Activated T-helper 2 cell treated with anti-CD3 and anti-CD28 coated beads, Interferon-gamma antibody, Interleukin-2, Interleukin-4, amounts not matched to agents 10 μg/mL and 5 μg/mL and 100 μg/mL, durations not matched to agents 14 hours and 24 hours and 36 hours (primary cell): ENCODE results near the gene MS4A4A. TPM values are rescaled to one million over a fixed set of nuclear protein-coding genes. Genes with fewer than 3 reads are reported as not detected.

Experiments
- DNase-seq: peaks from one replicate; pipeline ENCODE4 v3.0.0; 2021; ENCODE audit warnings: low spot score
- H3K27ac Mint-ChIP-seq: one replicate; pipeline ENCODE4 v1.8.0; 2021; ENCODE audit warnings: mixed read lengths
- H3K27me3 Mint-ChIP-seq: one replicate; pipeline ENCODE4 v1.8.0; 2021; ENCODE audit warnings: low read depth, mixed read lengths
- H3K36me3 Mint-ChIP-seq: one replicate; pipeline ENCODE4 v1.8.0; 2021; ENCODE audit warnings: low read depth, mixed read lengths
- H3K4me1 Mint-ChIP-seq: one replicate; pipeline ENCODE4 v1.8.0; 2021; ENCODE audit warnings: low read depth, mixed read lengths
- H3K4me3 Mint-ChIP-seq: one replicate; pipeline ENCODE4 v1.8.0; 2021; ENCODE audit warnings: low read depth, mild to moderate bottlenecking, moderate library complexity, mixed read lengths
- H3K9me3 Mint-ChIP-seq: one replicate; pipeline ENCODE4 v1.8.0; 2021; ENCODE audit warnings: mixed read lengths
- intact Hi-C: fragments of 100-400 bp; cut with micrococcal nuclease; formaldehyde crosslinking; loops from one replicate; pipeline ENCODE4 v1.15.1; 2023
- total RNA-seq: library from RNA; stranded (reverse); gene quantifications from 2 replicates; pipeline ENCODE4 v1.2.3, GENCODE V29; 2022

Gene MS4A4A
- total RNA-seq = not detected in 2 replicates

DNA sequence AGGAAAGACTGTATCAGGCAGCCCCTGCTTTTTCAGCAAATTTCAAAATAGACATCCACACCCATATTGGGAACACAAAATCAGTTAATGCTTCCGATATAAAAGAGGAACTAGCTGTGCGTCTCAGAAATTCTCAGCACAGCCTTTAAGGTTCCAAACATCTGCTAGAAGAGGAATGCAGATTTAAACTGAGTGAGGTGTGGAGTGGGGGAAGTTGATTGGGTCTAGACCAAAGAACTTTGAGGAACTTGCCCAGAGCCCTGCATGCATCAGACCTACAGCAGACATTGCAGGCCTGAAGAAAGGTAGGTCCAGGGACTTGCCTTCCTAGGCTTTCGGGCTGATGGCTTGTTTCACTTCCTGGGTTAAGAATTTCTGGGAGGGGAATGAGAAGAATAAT, at the start of gene MS4A4A:
Gene MS4A4A (plus strand): TSS at position 255 of the 400 bp plus-strand sequence. CDS start 10 bp downstream, at position 265.
- Mint-ChIP-seq H3K27ac (no peak within 1 kb of the TSS), H3K36me3 (no peaks in the 10 kb centered on the region), H3K4me1 (no peaks in the 10 kb centered on the region), H3K27me3 (no peaks in the 10 kb centered on the region), H3K9me3 (no peaks in the 10 kb centered on the region), H3K4me3 (no peak within 1 kb of the TSS)
- intact Hi-C loops = no loop called here
- no peak for DNase-seq

DNA sequence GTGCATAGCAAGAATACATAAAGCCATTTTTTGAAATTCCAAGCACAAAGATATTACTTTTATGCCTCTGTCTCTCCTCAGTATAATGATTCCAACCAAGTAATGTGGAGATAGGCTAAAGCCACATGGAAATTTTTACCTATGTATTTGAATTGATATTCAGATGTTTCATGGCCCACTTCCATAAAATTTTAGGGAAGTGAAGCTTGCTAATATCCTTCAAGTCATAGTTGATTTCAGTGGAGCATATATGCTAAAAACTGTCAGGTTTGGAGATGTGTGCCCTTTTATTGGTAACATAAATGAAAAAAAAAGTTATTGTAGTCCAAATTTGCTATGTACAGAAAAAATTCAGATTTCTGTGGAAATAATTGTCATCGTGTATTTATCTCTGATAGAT, 49.8 kb upstream of the MS4A4A start:
- Mint-ChIP-seq H3K4me3 (no peak overlapping the region), H3K9me3 (no peaks in the 10 kb centered on the region), H3K27ac (no peak overlapping the region), H3K4me1 (no peaks in the 10 kb centered on the region), H3K36me3 (no peaks in the 10 kb centered on the region), H3K27me3 (peaks cover 3% of the 10 kb centered on the region)
- DNase-seq = no peak
- intact Hi-C loops = no loop called here

DNA sequence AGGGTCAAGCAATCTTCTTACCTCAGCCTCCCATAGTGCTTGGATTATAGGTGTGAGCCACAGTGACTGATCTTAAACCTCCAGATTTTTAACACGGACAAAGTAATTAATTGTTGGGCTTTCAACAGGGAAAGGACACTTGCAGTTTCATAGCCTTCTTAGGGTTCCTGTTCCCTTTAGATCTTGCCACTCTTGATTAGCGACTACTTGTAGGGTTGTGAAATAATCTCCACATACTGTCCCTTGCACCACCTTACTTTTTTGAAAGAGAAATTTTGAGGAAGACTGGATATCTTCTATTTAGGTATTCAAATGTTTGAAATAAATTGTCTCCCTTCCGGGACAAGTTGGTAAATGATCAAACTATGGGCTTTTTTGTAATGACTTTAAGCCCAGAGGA, 45.1 kb upstream of the MS4A4A start:
- Mint-ChIP-seq H3K27me3 (peaks cover 9% of the 10 kb centered on the region), H3K4me1 (no peaks in the 10 kb centered on the region), H3K36me3 (no peaks in the 10 kb centered on the region), H3K4me3 (no peak overlapping the region), H3K27ac (no peak overlapping the region), H3K9me3 (no peaks in the 10 kb centered on the region)
- DNase-seq = no peak
- intact Hi-C loops = no loop called here

DNA sequence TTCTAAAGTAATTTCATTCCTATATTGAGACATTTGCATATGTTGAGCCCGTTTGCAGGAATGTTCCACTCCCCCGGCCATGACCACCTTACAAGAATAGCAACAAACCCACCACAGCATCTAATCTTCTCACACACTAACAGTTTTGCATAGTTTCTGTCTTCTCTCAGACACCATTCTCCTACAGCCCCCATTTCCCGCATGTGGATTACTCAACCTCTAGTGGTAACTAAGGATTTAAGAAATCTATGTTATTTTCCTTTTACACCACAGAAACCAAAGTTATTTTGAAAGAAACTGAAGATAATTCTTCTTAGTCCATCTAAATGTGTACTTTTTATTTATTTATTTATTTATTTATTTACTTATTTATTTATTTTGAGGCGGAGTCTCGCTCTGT, 39.8 kb upstream of the MS4A4A start:
- Mint-ChIP-seq H3K4me1 (no peaks in the 10 kb centered on the region), H3K9me3 (no peaks in the 10 kb centered on the region), H3K27ac (no peak overlapping the region), H3K36me3 (no peaks in the 10 kb centered on the region), H3K4me3 (no peak overlapping the region), H3K27me3 (peaks cover 13% of the 10 kb centered on the region)
- DNase-seq = no peak
- intact Hi-C loops = no loop called here

DNA sequence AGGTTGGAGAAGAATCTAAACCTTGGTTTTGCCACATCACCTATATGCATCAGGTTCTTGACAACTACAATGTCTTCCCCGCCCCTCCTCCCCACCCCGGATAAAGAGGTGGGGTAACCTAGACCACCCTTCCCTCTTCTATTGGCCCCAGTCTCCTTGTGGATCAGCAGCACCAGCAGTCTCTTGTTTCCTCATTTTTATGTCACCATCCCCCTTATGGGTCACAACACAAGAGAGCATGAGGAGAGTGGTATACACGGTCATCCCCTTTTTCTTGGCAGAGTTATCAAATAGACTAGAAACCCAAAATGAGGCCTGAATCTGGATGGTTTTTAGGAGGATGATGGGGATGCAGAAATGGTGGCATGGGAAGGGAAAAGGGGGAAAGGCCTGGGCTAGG, 38.7 kb upstream of the MS4A4A start:
- H3K27me3 Mint-ChIP-seq = peaks cover 13% of the 10 kb centered on the region
- no peak overlapping the region for H3K27ac Mint-ChIP-seq
- intact Hi-C loops = no loop called here

DNA sequence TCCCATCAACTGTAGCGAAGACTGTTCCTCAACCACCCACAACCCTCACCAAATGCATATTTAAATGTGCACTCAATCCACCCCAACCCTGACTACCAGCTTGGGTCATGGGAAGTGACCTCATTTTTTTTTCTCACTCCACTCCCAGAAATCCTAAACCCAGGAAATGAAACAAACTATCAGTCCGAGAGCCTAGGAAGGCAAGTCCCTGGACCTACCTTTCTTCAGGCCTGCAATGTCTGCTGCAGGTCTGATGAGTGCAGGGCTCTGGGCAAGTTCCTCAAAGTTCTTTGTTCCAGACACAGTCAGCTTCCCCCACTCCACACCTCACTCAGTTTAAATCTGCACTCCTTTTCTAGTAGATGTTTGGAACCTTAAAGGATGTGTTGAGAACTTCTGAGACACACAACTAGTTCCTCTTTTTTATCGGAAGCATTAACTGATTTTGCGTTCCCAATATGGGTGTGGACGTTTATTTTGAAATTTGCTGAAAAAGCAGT, 37.7 kb upstream of the MS4A4A start, which contains the start of gene MS4A4E:
Gene MS4A4E (minus strand): TSS at position 398 of the 500 bp plus-strand sequence. CDS start 13,082 bp downstream, outside the sequence.
- intact Hi-C loops = no loop called here
- H3K36me3 Mint-ChIP-seq = no peaks in the 10 kb centered on the region
- DNase-seq = no peak

More for the DNA sequence above, 38.7 kb upstream of the MS4A4A start:
- H3K4me1 Mint-ChIP-seq = no peaks in the 10 kb centered on the region
- no peak overlapping the region for H3K4me3 Mint-ChIP-seq
- H3K9me3 Mint-ChIP-seq = no peaks in the 10 kb centered on the region
- H3K36me3 Mint-ChIP-seq = no peaks in the 10 kb centered on the region
- DNase-seq = no peak

DNA sequence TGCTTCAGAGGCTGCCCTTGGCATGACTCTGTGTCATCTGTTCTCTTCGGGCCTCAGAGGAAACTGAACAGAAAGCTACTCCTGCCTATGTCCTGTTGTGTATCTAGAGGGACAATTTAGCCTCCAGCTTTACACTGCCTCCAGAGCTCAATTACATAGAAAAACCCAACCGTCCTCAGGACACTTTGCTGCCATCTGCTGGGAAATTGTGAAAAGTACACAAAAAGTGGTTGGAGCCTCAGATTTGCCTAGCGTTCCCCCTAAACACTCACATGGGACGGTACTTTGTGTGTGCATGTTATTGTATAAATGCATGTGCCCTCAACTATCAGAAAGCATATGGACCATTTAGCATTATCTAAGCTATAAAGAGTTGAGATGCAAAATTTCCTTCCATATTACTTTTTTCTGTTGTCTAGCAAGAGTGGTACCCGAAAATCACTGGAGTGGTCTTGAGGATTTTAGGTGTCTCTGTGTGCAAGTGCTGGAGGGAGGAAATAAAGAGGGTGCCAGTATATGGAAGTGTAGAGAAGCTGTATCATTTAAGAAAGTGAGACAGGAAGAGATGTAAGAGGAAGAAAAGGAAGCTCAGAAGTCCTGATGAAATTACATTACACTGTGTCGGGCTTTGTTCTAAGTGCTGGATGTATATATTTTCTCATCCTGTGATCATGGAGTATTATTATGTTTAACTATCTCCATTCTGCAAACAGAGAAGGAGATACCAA, 28.8 kb upstream of the MS4A4A start:
- no peak for DNase-seq
- no peak overlapping the region for H3K4me3 Mint-ChIP-seq
- no peaks in the 10 kb centered on the region for H3K4me1 Mint-ChIP-seq
- peaks cover 9% of the 10 kb centered on the region for H3K9me3 Mint-ChIP-seq
- intact Hi-C loops = no loop called here
- H3K27ac Mint-ChIP-seq = no peak overlapping the region
- no peaks in the 10 kb centered on the region for H3K36me3 Mint-ChIP-seq
- peaks cover 3% of the 10 kb centered on the region for H3K27me3 Mint-ChIP-seq

More for the DNA sequence above, 37.7 kb upstream of the MS4A4A start, which contains the start of gene MS4A4E:
- peaks cover 13% of the 10 kb centered on the region for H3K27me3 Mint-ChIP-seq
- H3K4me1 Mint-ChIP-seq = no peaks in the 10 kb centered on the region
- no peaks in the 10 kb centered on the region for H3K9me3 Mint-ChIP-seq
- H3K4me3 Mint-ChIP-seq = no peak within 1 kb of the TSS
- H3K27ac Mint-ChIP-seq = no peak within 1 kb of the TSS

DNA sequence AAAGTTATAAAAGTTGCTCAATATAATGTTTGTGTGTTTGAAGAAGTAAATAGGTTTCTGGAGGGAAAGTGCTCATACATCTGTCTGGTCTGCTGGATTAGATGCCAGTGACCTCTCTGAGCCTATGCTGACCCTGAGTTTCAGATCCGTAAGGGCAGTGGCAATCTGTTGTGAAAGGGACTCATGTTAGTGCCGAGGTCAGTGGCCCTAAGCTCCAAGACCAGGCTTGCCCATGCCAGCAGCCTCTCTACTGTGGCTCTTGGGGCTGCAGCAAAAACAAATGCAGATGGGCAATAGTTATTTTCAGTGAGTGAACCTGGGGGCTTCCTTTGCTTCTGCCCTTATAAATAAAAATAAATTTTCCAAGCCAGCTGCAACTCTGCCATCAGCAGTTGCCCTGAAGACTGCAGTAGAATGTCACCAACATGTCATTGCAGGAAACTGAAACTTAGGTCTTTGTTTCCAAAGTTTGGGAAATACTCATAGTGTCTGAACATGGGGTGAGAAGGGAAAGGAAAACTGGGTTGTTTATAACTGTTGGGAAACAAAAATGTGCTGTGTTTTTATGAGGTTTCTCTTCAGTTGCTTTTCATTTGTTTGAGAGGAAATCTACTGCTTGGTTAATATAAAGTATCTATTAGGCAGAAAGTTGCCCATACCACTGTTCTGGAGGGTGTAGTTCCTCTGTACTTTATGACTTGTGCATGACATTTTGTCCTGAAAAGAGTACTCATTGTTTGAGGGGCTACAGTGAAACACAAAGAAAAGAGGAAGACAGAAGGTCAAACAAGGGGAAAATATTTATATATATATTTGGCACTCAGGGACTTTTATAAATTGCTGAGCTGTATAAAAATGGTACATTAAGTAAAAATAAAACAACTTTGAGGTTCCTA, 28.0 kb upstream of the MS4A4A start:
- Mint-ChIP-seq H3K4me3 (no peak overlapping the region), H3K9me3 (peaks cover 9% of the 10 kb centered on the region), H3K4me1 (no peaks in the 10 kb centered on the region), H3K27ac (no peak overlapping the region), H3K36me3 (no peaks in the 10 kb centered on the region), H3K27me3 (peaks cover 3% of the 10 kb centered on the region)
- intact Hi-C loops = no loop called here
- no peak for DNase-seq

DNA sequence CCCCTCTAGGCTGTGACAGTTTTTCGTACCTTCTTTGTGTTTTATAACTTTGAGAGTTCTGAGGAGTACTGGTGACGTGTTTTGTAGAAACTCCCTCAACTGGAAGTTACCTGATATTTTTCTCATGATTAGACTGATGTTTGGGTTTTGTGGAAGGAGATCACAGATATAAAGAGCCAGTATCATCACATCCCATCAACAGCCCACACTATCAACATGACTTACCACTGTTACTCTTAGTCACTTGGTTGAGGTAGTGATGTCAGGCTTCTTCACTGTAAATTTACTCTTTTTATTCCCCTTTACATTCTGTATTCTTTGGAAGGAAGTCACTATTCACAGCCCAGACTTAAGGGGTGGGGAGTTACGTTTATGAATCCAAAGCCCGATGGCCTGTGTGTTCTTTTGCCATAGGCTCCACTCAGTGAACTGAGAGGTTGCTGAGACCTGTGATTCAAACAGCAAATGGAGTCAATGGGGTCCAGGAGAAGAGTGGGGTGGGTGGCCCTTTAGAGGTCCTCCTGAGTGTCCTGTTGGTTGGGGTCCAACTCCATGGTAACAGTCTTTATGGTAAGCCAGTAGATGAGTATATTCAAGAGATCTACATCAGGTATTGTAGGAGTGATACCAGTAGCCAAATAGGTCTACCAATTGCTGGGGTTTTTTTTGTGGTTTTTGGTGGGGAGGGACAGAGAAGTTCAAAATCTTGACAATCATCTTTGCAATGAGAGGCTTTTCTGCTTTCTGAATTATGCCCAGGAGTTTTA, 22.3 kb upstream of the MS4A4A start:
- no peaks in the 10 kb centered on the region for H3K36me3 Mint-ChIP-seq
- no peak overlapping the region for H3K4me3 Mint-ChIP-seq

DNA sequence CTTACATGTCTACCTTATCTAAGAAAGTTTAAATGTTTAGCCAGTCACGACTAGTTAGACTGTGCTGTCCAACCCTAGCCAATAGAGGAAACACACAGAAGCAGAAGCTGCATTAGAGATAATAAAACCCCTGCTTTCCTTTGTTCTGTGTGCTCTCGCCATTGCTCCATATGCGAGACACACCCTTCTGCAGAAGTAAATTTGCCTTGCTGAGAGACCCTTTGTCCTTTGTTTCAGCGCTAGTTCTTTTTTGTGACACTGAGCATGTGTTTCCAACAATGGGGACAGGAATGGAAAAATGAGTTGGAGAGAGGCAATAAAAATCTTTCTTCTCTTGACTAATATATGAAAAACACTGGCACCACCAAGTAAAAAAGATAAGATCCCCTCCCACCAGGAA, 19.5 kb upstream of the MS4A4A start:
- H3K4me3 Mint-ChIP-seq = no peak overlapping the region
- no peaks in the 10 kb centered on the region for H3K4me1 Mint-ChIP-seq
- H3K27me3 Mint-ChIP-seq = peaks cover 1% of the 10 kb centered on the region
- H3K9me3 Mint-ChIP-seq = no peaks in the 10 kb centered on the region
- DNase-seq = no peak
- H3K36me3 Mint-ChIP-seq = no peaks in the 10 kb centered on the region
- intact Hi-C loops = no loop called here
- no peak overlapping the region for H3K27ac Mint-ChIP-seq

More for the DNA sequence above, 22.3 kb upstream of the MS4A4A start:
- Mint-ChIP-seq H3K4me1 (no peaks in the 10 kb centered on the region), H3K9me3 (peaks cover 9% of the 10 kb centered on the region), H3K27ac (no peak overlapping the region), H3K27me3 (peaks cover 1% of the 10 kb centered on the region)
- no peak for DNase-seq
- intact Hi-C loops = no loop called here

DNA sequence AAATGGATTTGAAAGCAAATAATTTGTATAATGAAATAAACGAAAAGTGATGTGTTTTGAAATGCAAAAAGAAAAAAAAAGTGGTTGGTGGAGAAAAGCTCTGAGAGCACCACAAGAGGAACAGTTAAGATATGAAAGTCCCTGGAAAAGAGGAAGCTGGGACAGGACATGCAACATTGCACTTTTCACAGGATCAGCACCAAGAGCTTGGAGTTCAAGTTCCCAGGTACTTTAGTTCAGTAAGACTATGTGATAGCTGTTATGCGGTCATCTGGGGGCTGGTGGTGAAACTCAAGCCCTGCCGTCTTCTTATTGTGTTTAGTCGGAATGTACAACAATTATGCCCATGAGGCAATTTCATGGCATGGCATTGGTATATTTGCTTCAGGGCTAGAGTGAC, 17.1 kb upstream of the MS4A4A start:
- intact Hi-C loops = no loop called here
- DNase-seq = no peak
- H3K4me3 Mint-ChIP-seq = no peak overlapping the region
- H3K4me1 Mint-ChIP-seq = no peaks in the 10 kb centered on the region
- no peak overlapping the region for H3K27ac Mint-ChIP-seq
- no peaks in the 10 kb centered on the region for H3K36me3 Mint-ChIP-seq
- H3K27me3 Mint-ChIP-seq = peaks cover 2% of the 10 kb centered on the region
- no peaks in the 10 kb centered on the region for H3K9me3 Mint-ChIP-seq

DNA sequence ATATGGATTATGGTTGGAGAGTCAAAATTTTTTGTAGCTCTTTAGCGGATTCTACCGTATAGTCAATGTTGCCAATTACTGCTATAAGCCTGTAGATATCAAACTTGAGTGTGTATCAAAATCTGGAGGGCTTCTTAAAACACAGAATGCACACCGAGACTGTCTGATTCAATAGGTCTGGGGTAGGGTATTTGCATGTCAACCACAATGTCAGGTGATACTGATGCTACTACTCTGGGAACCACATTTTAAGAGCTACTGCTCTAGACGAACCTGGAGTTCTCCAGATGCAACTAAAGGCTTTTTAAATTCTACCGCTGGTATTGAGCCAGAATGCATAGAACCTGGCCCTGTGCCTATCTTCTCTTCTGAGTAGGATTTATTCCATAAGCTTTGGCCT, 15.8 kb upstream of the MS4A4A start:
- H3K36me3 Mint-ChIP-seq = no peaks in the 10 kb centered on the region

More for the DNA sequence above, 15.8 kb upstream of the MS4A4A start:
- Mint-ChIP-seq H3K9me3 (no peaks in the 10 kb centered on the region), H3K27ac (no peak overlapping the region), H3K27me3 (peaks cover 4% of the 10 kb centered on the region), H3K4me1 (no peaks in the 10 kb centered on the region), H3K4me3 (no peak overlapping the region)
- DNase-seq = no peak
- intact Hi-C loops = loop anchor here (5.0 kb wide), 2 partner anchors 43 to 83 kb away; no protein-coding TSS in a partner anchor
